ENCODE data around the gene GNE.
"Not testable (repeated sequence)": the region's sequence is repeated elsewhere in the genome, so short reads cannot be mapped to it uniquely, and the experiment has no call there.

Gene GNE

GRCh38 chr9:36258208-36258995 lies at the start of gene GNE:
GNE (minus strand) TSS chr9:36258448; CDS start chr9:36249355, 9,093 bp downstream.
- DNase-seq = peak; percentile 92

GRCh38 chr9:36306471-36307306 lies 48.4 kb upstream of the GNE start:
- no peak for DNase-seq

GRCh38 chr9:36304366-36304765 lies 46.1 kb upstream of the GNE start:
- not testable (repeated sequence) for DNase-seq

- no peak for DNase-seq
Measured at GRCh38 chr9:36301227-36301626, 43.0 kb upstream of the GNE start.

GRCh38 chr9:36298566-36298965 lies 40.3 kb upstream of the GNE start:
- DNase-seq = no peak

GRCh38 chr9:36297798-36298197 lies 39.5 kb upstream of the GNE start:
- DNase-seq = no peak

- not testable (repeated sequence) for DNase-seq
Measured at GRCh38 chr9:36294996-36295395, 36.7 kb upstream of the GNE start.

GRCh38 chr9:36293918-36294317 lies 35.7 kb upstream of the GNE start:
- DNase-seq = no peak

GRCh38 chr9:36293171-36293570 lies 34.9 kb upstream of the GNE start:
- DNase-seq = no peak

GRCh38 chr9:36292641-36293040 lies 34.4 kb upstream of the GNE start:
- no peak for DNase-seq

GRCh38 chr9:36290996-36291395 lies 32.7 kb upstream of the GNE start:
- DNase-seq = no peak

- DNase-seq = no peak
Measured at GRCh38 chr9:36289836-36290435, 31.7 kb upstream of the GNE start.

GRCh38 chr9:36288070-36288469 lies 29.8 kb upstream of the GNE start:
- no peak for DNase-seq

GRCh38 chr9:36286388-36286787 lies 28.1 kb upstream of the GNE start:
- no peak for DNase-seq

- DNase-seq = no peak
Measured at GRCh38 chr9:36284226-36284625, 26.0 kb upstream of the GNE start.

GRCh38 chr9:36282275-36282674 lies 24.0 kb upstream of the GNE start:
- DNase-seq = no peak

- DNase-seq = no peak
Measured at GRCh38 chr9:36280989-36281388, 22.7 kb upstream of the GNE start.

GRCh38 chr9:36278243-36278642 lies 20.0 kb upstream of the GNE start:
- DNase-seq = no peak

- no peak for DNase-seq
Measured at GRCh38 chr9:36276781-36277181, 18.5 kb upstream of the GNE start.

GRCh38 chr9:36276254-36276653 lies 18.0 kb upstream of the GNE start:
- DNase-seq = no peak

- DNase-seq = no peak
Measured at GRCh38 chr9:36275060-36275459, 16.8 kb upstream of the GNE start.

GRCh38 chr9:36273354-36273753 lies 15.1 kb upstream of the GNE start:
- not testable (repeated sequence) for DNase-seq

GRCh38 chr9:36268007-36268427 lies 9.8 kb upstream of the GNE start:
- DNase-seq = no peak

GRCh38 chr9:36264896-36265295 lies 6.6 kb upstream of the GNE start:
- DNase-seq = no peak

All from NCI-H446 treated with DMSO at 0.1 percent for 48 hours (cell line).